ENCODE data around the gene ILK.

DNA sequence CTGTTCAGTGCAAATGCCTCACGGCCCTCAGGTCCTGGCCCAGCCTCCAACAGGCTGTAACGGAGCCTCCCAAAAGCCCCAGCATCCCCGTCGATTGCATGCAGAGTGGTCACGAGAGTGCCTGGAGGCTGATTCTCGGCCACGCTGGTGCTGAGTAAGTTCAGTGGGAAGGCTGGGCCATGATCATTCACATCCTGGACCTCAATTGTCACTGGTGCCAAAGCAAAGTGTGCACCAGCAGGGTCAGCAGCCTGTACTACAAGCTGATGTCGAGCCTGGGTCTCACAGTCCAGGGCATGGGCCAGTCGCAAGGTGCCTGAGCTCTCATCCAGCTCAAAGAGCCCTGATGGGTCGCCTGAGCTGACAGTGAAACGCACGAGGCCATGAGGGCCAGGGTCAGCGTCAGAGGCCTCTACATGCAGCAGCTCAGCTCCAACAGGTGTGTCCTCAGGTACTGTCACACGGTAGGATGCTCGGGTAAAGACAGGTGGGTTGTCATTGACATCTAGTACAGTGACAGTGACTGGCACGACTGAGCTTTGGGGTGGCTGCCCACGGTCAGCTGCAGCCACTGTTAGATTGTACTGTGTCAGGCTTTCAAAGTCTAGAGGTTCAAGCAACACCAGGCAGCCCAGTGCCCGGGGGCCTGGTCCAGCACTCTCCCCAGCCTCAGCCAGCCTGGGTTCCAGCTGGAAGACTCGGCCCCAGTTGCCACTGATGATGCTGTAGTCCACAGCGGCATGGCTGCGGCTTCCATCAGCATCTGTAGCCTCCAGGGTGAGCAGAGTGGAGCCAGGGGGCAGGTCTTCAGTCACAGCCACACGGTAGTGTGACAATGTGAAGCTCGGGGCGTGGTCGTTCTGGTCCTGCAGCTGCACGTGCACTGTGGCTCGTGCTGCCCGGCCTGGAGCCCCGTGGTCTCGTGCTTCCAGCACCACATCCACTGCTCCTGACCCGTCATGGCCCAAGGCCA, 20.1 kb downstream of the ILK start:
- no peak for TF ChIP-seq EZH2 (IDR thresholded peaks at IDR 0.05; ENCODE audit: borderline replicate concordance)
- TF ChIP-seq, protein P1, sequence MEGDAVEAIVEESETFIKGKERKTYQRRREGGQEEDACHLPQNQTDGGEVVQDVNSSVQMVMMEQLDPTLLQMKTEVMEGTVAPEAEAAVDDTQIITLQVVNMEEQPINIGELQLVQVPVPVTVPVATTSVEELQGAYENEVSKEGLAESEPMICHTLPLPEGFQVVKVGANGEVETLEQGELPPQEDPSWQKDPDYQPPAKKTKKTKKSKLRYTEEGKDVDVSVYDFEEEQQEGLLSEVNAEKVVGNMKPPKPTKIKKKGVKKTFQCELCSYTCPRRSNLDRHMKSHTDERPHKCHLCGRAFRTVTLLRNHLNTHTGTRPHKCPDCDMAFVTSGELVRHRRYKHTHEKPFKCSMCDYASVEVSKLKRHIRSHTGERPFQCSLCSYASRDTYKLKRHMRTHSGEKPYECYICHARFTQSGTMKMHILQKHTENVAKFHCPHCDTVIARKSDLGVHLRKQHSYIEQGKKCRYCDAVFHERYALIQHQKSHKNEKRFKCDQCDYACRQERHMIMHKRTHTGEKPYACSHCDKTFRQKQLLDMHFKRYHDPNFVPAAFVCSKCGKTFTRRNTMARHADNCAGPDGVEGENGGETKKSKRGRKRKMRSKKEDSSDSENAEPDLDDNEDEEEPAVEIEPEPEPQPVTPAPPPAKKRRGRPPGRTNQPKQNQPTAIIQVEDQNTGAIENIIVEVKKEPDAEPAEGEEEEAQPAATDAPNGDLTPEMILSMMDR (IDR thresholded peaks at IDR 0.05; ENCODE audit: poor library complexity), result no peak
- TF ChIP-seq EZH2phosphoT487 (IDR thresholded peaks at IDR 0.05; ENCODE audit: low read depth, severe bottlenecking, unreplicated experiment), result no peak
